KOPT-K1 (cell line): ENCODE measurements around the gene MCTP2.
"Not testable (repeated sequence)": the region's sequence is repeated elsewhere in the genome, so short reads cannot be mapped to it uniquely, and the experiment has no call there.

Experiments used
- H3K27ac ChIP-seq: fragments of 200-600 bp; sonication (generic); 2 replicates; pipeline ENCODE4 v1.5.1; 2016; ENCODE audit warnings: antibody characterized with exemption, mild to moderate bottlenecking, low read depth, low read length; ENCODE audit not compliant: poor library complexity, severe bottlenecking
- H3K36me3 ChIP-seq: fragments of 200-600 bp; sonication (generic); 2 replicates; pipeline ENCODE4 v1.5.1; 2017; ENCODE audit warnings: antibody characterized with exemption, mild to moderate bottlenecking, low read length, moderate library complexity; ENCODE audit not compliant: insufficient read depth
- H3K9me3 ChIP-seq: fragments of 200-600 bp; sonication (generic); 2 replicates; pipeline ENCODE4 v1.5.1; 2017; ENCODE audit warnings: antibody characterized with exemption, low read length, mild to moderate bottlenecking; ENCODE audit not compliant: insufficient read depth, poor library complexity, severe bottlenecking

Gene MCTP2

GRCh38 chr15:94246016-94246415, 14.7 kb downstream of the MCTP2 start:
- Histone ChIP-seq H3K9me3 (no peaks in the 10 kb centered on the region), H3K36me3 (no peaks in the 10 kb centered on the region), H3K27ac (no peak overlapping the region)

DNA sequence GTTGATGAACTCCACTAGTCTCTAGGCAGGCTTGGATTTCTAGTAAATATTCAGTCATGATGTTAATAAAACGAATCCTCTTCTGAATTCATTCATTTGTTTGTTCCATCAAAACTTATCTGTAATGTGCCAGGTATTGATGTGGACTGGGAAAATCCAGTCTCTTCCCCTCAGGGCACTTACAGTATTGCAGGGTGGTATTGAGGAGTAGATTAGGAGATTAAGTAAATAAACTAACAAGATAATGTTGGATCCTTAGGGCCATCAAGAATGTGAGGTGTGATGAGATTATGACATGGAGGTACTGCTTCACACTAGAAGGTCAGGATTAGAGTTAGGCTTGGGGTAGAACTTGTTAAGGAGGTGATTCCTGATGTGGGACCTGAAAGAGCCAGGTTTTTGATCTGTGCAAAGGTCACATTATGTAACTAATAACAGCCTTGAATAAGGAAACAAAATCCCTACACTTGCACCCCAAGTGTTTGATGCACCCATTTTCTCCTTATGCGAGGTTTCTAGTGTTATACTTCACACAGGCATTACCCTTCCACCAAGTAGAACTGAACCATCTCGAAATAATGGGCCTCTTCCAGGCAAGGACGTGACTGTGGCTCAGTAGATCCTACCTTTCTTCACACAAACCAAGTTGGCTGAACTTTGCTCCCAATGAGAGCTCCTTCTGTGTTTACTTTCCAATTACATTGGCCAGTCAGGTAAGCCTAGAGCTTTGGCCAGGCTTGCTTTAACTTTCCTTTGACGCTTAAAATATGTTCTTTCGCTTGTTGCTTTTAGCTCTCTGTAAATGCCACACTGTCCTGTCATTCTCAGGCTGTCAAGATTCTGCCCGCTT, 16.7 kb downstream of the MCTP2 start:
- H3K27ac ChIP-seq, result no peak overlapping the region
- no peaks in the 10 kb centered on the region for H3K9me3 ChIP-seq
- no peaks in the 10 kb centered on the region for H3K36me3 ChIP-seq

DNA sequence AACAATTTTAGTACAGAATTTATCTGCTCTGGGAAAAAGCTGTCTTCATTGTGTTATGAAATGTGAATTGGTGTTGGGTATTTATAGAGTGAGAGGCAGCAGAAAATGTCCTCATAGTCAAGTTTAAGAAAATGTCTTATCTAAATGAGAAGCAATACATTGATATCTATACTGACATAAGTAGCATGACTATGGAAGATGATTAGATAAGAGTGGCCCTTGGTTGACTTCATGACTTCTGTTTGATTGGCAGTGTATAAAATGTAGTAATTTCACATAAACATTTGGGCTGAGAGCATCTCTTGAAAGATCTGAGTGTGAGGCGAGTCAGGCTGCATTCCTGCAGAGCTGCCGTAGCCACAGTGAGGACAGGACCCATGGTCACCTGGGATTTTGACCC, 19.4 kb downstream of the MCTP2 start:
- no peak overlapping the region for H3K27ac ChIP-seq
- no peaks in the 10 kb centered on the region for H3K9me3 ChIP-seq
- H3K36me3 ChIP-seq, result no peaks in the 10 kb centered on the region

GRCh38 chr15:94252223-94252766, 20.9 kb downstream of the MCTP2 start:
- Histone ChIP-seq H3K9me3 (no peaks in the 10 kb centered on the region), H3K36me3 (no peaks in the 10 kb centered on the region), H3K27ac (no peak overlapping the region)

DNA sequence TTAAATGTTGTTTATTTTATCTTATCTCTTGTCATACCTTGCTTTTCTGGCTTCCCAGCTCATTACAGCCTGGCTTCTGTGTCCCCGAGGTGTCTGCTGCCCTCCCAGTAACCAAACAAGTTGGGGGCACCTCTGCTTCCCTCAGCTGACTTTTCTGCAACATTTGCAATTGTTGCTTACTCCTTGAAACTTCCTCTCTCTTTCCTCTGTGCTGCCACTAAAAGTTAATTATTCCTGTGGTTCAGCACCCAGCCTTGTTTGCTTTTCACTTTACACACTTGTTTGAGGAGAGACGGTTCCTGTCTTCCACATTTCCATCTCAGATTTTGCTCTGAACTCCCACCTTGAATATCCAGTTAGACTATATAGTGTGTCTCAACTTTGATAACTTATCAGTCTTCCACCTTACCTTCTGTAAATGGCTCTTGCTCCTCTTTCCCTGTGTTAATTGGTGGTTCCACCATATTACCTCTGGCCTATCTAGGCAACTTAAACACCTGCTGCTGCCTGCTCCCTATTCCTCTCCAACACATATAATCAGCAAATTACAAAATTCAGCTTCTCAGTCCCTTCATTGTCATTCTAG, 21.6 kb downstream of the MCTP2 start:
- no peaks in the 10 kb centered on the region for H3K9me3 ChIP-seq
- H3K27ac ChIP-seq, result no peak overlapping the region
- no peaks in the 10 kb centered on the region for H3K36me3 ChIP-seq

- no peaks in the 10 kb centered on the region for H3K36me3 ChIP-seq
- H3K27ac ChIP-seq, result no peak overlapping the region
- no peaks in the 10 kb centered on the region for H3K9me3 ChIP-seq
These were observed 22.4 kb downstream of the MCTP2 start for GRCh38 chr15:94253742-94254141.

DNA sequence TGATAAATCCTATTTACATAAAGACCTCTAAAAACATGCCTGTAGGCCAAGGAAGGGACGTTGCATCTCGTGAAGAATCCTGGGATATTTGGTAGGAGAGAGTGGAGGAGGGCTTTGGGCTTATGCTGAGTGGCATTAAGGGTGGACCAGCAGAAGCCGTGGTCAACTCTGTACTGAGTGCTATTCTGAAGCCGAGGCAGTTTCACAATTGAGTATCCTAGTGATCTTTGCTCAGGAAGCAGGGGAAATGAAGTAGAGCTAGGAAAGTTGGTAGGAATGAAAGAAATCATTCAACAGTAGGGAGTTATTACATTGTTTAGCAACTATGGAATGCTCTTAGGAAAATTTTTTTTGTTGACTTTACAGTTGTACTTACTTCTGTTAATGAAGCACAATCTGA, 24.2 kb downstream of the MCTP2 start:
- Histone ChIP-seq H3K36me3 (no peaks in the 10 kb centered on the region), H3K27ac (no peak overlapping the region), H3K9me3 (no peaks in the 10 kb centered on the region)

DNA sequence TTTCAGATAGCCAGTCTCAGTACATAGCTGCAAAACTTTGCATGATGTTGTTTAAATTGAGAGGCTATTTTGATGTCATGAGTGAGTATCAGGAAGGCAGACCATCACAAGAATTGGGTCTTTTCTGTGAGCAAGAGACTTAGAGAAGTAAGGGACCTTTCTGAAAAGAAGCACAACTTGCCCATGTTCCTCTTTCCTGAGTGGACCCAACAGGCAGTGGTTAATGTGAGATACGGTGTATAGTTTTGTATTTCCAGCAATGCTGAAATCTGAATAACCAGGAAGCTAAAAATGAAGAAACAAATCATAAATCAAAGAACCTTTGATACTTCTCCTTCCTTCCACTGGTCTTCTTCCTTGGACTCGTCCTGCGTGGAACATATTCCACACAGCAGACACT, 25.1 kb downstream of the MCTP2 start:
- H3K9me3 ChIP-seq, result no peaks in the 10 kb centered on the region
- H3K27ac ChIP-seq, result no peak overlapping the region
- no peaks in the 10 kb centered on the region for H3K36me3 ChIP-seq

- H3K9me3 ChIP-seq, H3K27ac ChIP-seq, H3K36me3 ChIP-seq: not testable (repeated sequence)
These were observed 26.4 kb downstream of the MCTP2 start for GRCh38 chr15:94257776-94258175.

DNA sequence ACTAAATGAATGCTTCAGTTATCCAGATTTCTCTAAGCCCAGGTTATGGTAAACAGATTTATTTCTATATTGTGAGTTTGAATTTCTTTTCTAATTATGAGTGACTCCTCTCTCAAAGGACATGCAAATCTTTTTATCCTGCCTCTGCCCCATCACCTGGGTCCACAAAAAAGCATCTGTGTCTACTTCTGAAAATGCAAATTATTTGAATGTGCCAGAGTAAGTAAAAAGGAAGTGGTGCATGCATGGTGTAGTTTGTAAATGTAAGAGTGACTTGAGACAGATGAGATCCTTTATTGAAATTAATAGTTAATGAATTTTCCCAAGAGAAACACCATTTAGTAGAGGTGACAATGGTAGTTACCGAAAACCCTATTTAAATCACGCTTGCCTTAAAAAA, 26.9 kb downstream of the MCTP2 start:
- Histone ChIP-seq H3K9me3 (no peaks in the 10 kb centered on the region), H3K27ac (no peak overlapping the region), H3K36me3 (no peaks in the 10 kb centered on the region)

DNA sequence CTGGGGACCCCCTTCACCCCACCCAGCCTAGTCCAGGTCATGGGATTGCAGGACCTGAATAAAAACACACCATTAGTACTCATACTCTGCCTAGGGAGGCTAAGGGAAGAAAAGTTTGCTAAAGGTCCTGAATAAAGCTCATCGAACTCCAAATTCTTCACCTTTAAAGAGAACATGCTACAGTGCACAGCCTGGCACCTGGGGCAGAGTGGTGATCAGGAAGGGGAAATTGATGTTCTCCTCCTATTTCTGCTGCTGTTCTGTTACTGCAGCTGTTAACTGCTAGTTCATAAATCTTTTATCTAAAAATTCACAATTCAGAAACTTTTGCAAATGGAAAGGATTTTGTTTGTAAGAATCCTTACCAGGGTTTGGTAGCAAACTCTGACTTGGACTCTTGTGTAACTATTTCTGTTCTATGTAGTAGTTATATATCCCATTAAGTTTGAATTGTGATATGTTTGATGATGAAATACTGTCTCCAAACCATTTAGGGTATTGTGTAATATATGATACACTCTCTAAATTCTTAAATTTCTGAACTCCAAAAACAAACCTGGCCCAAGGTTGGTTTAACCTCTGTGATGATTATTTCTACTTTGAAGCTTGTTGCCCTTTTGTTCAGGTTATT, 27.9 kb downstream of the MCTP2 start:
- Histone ChIP-seq H3K36me3 (no peaks in the 10 kb centered on the region), H3K9me3 (no peaks in the 10 kb centered on the region), H3K27ac (no peak overlapping the region)

GRCh38 chr15:94259863-94260262, 28.5 kb downstream of the MCTP2 start:
- Histone ChIP-seq H3K36me3 (no peaks in the 10 kb centered on the region), H3K9me3 (no peaks in the 10 kb centered on the region), H3K27ac (no peak overlapping the region)

GRCh38 chr15:94262201-94262600, 30.8 kb downstream of the MCTP2 start:
- Histone ChIP-seq H3K36me3 (no peaks in the 10 kb centered on the region), H3K27ac (no peak overlapping the region), H3K9me3 (no peaks in the 10 kb centered on the region)

GRCh38 chr15:94263341-94264273, 32.2 kb downstream of the MCTP2 start:
- Histone ChIP-seq H3K27ac (no peak overlapping the region), H3K36me3 (no peaks in the 10 kb centered on the region), H3K9me3 (no peaks in the 10 kb centered on the region)

DNA sequence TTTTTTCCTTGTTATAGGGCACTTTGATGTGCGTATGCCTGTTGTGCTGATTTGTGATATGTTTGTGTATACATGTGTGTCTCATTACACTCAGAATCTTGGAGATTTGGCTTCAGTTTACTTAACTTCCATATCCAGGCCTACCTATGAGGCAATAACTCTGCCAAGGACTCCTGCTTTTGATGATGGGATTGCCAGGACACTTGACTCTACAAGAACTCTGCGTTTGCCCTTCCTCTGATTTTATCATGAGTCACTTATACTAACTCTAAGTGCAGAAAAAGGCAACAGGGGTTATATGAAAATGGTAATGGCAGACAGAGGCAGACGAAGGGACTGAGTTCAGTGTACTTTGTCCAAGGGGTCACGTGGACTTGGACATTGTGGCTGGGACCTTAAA, 33.6 kb downstream of the MCTP2 start:
- no peaks in the 10 kb centered on the region for H3K36me3 ChIP-seq
- H3K9me3 ChIP-seq, result no peaks in the 10 kb centered on the region
- H3K27ac ChIP-seq, result no peak overlapping the region
